Erythroblast (primary cell): ENCODE results near the gene HNRNPA1L2.

ENCODE experiments used
- GATA1 ChIP-seq: IDR thresholded peaks from 2 replicates; pipeline ENCODE4 v1.6.1; 2011; ENCODE audit warnings: low read depth, mild to moderate bottlenecking, control low read depth, low read length, moderate library complexity
- POLR2A ChIP-seq: IDR thresholded peaks from 2 replicates; pipeline ENCODE4 v1.6.1; 2011; ENCODE audit warnings: mild to moderate bottlenecking, low read length

DNA sequence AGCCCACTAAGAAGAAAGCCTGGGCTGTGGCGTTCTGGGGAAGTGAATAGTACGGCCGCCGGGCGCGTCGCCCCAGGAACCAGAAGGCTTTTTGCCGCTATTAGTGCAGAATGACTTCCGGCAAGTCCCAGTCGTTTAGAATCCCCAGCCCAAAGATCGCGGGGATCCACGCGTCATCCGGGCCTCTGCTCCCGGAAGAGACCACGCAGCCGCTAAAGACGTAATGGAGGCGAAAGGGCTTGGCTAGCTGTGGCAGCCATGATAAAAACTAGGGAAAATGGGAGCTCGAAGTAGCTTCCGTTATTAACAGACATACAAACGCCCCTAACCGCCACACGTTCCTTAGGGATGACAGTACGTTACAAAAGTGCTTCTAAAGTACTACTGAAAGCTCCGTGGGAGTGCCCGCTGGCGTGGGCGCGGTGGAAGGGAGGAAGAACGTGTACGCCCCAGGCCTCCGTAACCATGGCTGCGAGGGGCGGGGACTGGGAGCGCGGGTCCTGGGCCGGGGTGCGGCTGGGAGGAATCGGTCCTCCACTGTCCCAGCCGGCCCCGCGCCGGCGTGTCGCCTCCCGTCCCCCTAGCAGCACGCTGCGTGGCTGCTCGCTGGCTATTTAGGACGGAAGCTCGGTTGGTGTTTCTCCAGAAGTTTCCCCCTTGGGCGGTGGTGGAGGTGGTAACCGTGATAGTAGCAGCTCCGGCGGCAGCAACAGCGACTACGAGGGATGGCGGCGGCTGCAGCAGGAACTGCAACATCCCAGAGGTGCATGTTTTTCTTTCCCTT is 10.2 kb downstream of the HNRNPA1L2 start, which contains the start of gene SUGT1:
- peak; percentile 93 for TF ChIP-seq POLR2A
- no peak for TF ChIP-seq GATA1
